Hematopoietic multipotent progenitor cell treated with erythropoietin and hydrocortisone succinate and interleukin-3 and kit ligand, for 15 days (in vitro differentiated cells): ENCODE data around the gene SEMA6B.

Experiments
- DNase-seq: peaks from one replicate; pipeline ENCODE4 v3.0.0-alpha.2; 2015; ENCODE audit warnings: low spot score

The SEMA6B gene

GRCh38 chr19:4525563-4526002 lies 33.9 kb downstream of the SEMA6B start:
- DNase-seq = no peak

GRCh38 chr19:4524808-4525562 lies 34.5 kb downstream of the SEMA6B start:
- peak; percentile 69 for DNase-seq

GRCh38 chr19:4523306-4524110 lies 36.0 kb downstream of the SEMA6B start:
- peak; percentile 55 for DNase-seq

DNA sequence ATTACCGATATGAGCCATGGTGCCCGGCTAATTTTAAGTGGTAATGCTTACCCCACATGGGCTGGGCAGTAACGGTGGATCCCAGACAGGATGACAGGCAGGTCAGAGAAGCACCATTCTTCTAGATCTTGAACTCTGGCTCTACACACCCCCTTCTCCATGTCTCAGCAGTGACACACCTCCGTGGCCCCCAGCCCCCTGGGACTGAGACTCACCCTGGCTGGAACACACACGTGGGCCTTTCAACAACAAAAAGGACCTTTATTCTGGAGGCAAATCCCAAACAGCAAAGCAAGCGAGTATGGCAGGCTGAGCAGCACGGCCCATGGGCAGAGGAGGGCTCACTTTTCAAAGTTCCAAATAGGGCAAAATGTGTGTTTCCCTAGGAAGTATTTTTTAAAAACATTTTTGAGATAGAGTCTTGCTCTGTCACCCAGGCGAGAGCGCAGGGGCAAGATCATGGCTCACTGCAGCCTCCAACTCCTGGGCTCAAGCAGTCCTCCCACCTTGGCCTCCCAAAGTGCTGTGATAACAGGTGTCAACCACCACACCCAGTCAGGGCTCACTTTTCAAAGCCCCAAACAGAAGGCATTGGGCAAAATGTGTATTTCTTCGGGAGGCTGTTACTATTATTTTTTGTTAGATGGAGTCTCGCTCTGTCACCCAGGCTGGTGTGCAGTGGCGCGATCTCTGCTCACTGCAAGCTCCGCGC lies 37.0 kb downstream of the SEMA6B start:
- DNase-seq = no peak

GRCh38 chr19:4521888-4522242 lies 37.6 kb downstream of the SEMA6B start:
- DNase-seq = no peak

GRCh38 chr19:4521170-4521887 lies 38.2 kb downstream of the SEMA6B start:
- no peak for DNase-seq

GRCh38 chr19:4519521-4520277 lies 39.8 kb downstream of the SEMA6B start:
- DNase-seq = no peak

DNA sequence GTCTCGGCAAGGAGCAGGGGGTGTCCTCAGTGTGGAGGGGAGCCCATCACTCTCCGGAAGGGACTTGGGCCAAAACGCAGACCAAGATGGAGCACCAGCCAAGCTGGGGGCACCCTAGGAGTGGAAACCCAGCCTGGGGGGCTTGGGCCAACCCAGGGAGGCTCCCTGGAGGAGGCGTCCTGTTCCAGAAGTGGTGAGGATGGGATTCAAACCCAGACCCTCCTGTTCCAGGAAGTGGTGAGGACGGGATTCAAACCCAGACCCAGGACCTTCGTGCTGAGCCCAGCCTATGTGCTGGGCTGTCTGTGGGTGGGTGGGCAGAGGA lies 40.4 kb downstream of the SEMA6B start:
- DNase-seq = no peak

- no peak for DNase-seq
Observed at GRCh38 chr19:4518345-4519171, 40.9 kb downstream of the SEMA6B start, which contains the start of gene PLIN4. TSS of gene PLIN4 (minus strand) at chr19:4518486. CDS start at chr19:4518272, 214 bp downstream.

DNA sequence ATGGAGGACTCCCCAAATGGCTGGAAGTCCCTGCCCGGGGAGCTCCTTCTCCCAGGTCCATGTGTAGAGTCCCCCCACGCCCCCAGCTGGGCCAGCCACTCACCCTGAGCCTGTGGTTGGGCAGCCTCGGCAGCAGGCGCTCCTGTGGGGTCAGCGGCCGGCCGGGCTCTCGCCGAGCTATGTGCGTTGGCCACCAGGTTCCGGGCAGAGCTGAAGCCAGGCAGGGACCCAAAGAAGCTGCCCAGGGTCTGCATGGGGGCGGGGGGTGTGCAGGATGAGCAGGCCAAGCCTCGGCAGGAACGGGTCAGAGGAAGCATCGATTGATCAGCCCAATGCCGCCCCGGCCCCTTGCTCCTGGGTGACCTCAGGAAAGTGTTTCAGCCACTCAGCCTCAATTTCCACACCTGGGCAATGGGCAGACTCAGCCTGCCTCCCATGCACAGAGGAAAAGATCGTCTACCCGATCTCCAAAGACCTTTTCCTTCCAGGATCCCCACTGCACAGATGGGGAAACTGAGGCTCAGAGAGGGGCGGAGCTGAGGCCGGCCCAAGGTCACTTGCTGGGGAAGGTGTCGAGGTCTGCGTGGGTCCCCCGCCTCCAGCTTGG lies 41.9 kb downstream of the SEMA6B start:
- DNase-seq = no peak

DNA sequence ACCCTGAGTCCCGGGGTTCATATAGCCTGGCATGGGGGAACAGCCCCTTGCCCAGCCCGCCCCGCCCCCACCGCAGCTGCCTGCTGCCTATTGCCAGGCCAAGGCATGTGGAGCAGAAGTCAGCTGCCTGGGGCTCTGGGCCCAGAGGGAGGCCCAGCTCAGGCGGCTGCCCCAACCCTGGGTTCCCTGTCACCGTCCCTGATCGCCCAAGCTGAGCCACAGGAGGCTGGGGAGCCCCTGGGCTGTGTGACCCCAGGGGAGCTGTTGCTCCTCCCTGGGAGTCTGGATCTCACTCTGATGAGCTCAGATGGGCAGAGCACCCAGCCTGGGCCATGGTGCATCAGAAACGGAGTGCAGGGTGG lies 42.6 kb downstream of the SEMA6B start:
- no peak for DNase-seq

DNA sequence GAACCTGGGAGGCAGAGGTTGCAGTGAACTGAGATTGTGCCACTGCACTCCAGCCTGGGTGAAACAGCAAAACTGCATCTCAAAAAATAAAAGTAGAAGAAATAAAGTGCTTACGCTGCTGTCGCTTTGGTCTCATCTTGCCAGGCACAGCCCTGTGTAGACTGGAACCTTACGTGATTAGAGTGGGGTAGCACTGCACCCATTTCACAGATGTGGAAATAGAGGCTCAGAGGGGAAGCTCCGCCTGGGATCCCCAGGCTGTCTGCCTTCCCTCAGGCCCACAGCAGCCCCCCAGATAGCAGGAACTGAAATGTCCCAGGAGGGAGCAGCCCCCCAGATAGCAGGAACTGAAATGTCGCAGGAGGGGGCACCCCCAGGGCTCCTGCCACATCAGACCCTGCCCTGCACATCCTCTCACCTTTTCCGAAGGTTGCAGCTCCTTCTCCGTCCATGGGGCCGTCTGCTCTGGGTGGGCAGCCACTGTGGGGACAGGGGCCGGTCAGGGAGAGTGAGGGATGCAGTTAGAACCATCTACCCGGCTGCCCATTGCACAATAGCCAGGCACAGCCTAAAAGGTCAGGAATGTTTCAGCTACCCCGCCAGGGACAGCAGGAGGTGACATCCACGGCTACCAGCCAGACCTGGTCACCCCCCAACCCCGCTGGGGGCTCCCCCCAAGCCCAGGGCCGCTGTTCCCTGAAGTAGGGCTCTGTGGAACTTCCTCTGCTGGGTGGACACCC lies 43.1 kb downstream of the SEMA6B start:
- no peak for DNase-seq

- DNase-seq = no peak
Observed at GRCh38 chr19:4515732-4516131, 43.8 kb downstream of the SEMA6B start.

DNA sequence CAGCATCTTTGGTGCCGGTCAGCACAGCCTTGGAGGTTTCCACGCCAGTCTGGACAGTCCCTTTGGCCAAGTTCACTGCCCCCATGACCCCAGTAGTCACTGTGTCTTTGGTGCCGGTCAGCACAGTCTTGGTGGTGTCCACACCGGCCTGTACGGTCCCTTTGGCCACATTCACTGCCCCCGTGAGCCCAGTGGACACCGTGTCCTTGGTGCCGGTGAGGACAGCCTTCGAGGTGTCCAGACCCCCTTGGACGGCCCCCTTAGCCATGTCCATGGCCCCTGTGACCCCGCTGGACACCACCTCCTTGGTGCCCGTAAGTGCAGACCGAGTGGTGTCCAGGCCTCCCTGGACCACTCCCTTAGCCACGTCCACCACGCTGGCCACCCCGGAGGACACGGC lies 46.2 kb downstream of the SEMA6B start:
- no peak for DNase-seq

DNA sequence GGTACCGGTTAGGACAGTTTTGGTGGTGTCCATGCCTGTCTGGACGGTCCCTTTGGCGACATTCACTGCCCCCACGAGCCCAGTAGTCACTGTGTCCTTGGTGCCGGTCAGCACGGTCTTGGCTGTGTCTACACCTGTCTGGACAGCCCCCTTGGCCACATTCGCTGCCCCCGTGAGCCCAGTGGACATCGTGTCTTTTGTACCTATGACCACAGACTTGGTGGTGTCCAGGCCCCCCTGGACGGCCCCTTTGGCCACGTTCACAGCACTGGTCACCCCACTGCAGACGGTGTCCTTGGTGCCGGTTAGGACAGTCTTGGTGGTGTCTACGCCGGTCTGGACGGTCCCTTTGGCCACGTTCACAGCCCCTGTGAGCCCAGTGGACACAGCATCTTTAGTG lies 47.4 kb downstream of the SEMA6B start:
- no peak for DNase-seq

DNA sequence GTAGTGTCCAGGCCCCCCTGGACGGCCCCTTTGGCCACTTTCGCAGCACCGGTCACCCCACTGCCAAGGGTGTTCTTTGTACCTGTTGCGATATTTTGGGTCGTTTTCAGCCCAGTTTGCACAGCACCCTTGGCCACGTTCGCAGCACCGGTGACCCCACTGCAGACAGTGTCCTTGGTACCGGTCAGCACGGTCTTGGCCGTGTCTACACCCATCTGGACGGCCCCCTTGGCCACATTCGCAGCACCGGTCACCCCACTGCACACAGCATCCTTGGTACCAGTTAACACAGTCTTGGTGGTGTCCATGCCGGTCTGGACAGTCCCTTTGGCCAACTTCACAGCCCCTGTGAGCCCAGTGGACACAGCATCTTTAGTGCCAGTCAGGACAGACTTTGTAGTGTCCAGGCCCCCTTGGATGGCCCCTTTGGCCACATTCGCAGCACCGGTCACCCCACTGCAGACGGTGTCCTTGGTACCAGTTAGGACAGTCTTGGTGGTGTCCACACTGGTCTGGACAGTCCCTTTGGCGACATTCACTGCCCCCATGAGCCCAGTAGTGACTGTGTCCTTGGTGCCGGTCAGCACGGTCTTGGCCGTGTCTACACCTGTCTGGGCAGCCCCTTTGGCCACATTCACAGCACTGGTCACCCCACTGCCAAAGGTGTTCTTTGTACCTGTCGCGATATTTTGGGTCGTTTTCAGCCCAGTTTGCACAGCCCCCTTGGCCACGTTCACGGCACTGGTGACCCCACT lies 48.0 kb downstream of the SEMA6B start:
- DNase-seq = no peak

DNA sequence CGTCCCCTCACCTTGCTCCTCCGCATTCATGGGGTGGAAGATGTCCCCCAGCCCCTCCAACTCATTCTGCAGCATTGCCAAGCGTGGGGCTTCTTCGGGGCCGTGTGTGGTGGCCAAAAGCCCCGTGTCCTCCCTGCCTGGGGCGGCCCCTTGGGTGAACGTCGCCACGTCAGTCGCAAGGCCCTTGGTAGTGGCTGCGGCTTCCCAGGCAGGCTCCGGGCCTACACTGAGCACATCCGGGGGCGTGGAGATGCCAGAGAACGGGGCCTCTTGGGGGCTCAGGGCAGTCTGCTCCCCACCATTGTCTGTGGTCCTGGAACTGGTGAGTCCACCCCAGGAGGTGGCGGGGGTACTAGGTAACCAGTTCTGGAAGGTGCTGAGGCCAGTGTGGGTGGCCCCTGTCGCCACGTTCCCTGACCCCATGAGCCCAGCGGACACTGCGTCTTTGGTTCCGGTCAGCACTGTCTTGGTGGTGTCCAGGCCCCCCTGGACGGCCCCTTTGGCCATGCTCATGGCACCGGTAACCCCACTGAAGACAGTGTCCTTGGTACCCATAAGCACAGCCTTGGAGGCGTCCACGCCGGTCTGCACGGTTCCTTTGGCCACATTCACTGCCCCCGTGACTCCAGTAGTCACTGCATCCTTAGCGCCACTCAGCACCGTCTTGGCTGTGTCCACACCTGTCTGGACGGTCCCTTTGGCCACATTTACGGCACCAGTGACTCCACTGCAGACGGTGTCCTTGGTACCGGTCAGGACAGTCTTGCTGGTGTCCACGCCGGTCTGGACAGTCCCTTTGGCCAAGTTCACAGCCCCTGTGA lies 48.8 kb downstream of the SEMA6B start:
- DNase-seq = no peak

DNA sequence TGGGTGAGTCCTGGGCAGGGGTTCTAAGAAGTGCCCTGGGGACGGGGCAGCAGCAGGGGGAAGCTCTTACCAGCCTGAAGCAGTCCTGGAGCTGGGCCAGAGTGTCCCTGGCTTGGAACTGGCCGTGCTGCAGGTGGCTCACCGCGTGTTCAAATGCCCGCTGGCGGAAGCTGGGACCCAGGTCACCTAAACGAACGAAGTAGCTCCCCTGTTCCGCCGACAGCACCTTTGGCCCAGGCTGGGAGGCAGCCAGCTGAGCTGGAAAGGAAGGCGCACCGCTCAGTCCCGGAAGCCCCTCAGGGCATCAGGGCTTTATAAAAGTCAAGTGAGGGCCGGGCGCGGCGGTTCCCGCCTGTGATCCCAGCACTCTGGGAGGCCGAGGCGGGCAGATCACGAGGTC lies 50.8 kb downstream of the SEMA6B start:
- no peak for DNase-seq
